Superior temporal gyrus (tissue), 1 donor: ENCODE measurements around the gene IL18BP.

Experiments used
- DNase-seq: peaks from one replicate; pipeline ENCODE4 v3.0.0-alpha.2; 2016; ENCODE audit errors: extremely low spot score

The IL18BP gene

GRCh38 chr11:71998649-71999310 lies at the start of gene IL18BP:
IL18BP (plus strand) TSS chr11:71998909; CDS start chr11:71999985, 1,076 bp downstream.
- DNase-seq, result no peak

GRCh38 chr11:71949034-71949433 lies 49.7 kb upstream of the IL18BP start:
- no peak for DNase-seq

GRCh38 chr11:71951741-71952310 lies 46.9 kb upstream of the IL18BP start:
- no peak for DNase-seq

DNA sequence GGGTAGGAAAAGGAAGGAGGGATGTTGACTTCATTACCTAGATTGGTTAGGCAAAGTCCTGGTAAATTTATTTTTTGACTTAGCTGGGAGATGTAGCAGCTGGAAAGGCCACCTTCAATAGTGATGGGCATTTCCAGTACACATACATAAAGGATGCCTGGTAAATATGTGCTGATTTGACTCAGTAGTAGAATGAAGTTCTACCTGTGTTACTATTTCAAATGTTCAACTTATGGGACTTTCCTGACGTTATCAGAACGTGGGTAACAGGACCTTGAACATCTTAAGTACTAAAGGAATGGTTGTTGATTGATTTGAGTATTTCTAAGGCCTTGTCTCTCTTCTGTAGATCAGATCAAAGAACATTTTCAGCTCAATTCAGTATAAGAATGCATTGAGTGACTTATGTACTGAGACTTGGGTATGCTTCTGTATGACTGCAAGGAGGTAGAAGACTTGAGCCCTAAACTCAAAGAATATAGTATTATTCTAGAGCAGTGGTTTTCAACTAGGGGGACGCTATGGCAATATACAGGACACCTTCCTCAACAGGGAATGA lies 42.7 kb upstream of the IL18BP start:
- DNase-seq, result no peak

- DNase-seq, result no peak
Measured at GRCh38 chr11:71962428-71963038, 36.2 kb upstream of the IL18BP start.

GRCh38 chr11:71963468-71963867 lies 35.2 kb upstream of the IL18BP start:
- no peak for DNase-seq

DNA sequence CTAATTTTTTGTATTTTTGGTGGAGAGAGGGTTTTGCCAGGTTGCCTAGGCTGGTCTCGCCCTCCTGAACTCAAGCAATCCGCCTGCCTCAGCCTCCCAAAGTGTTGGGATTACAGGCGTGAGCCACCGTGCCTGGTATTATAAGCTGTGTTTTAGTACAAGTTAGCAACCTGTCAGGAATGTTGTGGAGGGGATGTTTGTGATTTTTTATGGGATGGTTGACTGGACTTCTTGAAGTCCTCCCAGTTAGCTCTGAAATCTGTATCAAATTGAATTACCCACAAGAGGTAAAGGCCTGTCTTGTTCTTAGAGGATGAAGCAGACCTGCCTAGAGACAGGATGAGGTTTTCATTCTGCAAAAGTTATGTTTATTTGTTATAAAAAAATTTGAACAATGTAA lies 34.1 kb upstream of the IL18BP start:
- no peak for DNase-seq

DNA sequence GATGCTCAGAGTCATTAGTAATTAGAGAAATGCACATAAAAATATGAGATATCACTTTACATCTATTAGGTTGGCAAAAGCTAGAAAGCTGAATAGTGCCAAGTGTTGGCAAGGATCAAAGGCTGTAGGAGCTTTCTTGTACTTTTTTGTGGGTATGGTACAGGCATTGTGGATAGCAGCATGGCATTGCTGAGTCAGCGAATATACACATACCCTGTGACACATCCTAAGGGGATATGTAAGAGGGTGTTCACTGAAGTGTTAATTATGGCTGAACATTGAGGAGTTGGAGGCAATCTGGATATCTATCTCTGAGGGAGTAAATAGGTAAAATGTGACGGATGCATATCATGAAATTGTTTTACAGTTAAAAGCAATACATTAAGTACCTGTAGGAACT lies 27.0 kb upstream of the IL18BP start:
- no peak for DNase-seq

DNA sequence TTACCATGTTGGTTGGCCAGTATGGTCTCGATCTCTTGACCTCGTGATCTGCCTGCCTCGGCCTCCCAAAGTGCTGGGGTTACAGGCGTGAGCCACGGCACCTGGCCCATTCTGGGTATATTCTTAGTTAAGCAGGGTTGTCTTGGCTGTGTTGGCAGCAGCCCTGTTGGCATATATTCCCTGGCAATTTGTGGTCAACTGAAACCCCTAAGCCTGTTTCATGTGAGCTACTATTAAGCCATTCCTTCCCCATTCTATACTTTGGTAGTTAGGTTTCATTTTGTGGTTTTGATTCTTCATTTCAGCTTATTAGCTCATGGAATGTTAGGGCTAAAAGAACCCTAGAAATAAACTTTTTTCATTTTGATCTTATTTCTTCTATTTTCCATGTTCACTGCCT lies 22.2 kb upstream of the IL18BP start:
- no peak for DNase-seq

- no peak for DNase-seq
Measured at GRCh38 chr11:71977090-71977489, 21.6 kb upstream of the IL18BP start.

DNA sequence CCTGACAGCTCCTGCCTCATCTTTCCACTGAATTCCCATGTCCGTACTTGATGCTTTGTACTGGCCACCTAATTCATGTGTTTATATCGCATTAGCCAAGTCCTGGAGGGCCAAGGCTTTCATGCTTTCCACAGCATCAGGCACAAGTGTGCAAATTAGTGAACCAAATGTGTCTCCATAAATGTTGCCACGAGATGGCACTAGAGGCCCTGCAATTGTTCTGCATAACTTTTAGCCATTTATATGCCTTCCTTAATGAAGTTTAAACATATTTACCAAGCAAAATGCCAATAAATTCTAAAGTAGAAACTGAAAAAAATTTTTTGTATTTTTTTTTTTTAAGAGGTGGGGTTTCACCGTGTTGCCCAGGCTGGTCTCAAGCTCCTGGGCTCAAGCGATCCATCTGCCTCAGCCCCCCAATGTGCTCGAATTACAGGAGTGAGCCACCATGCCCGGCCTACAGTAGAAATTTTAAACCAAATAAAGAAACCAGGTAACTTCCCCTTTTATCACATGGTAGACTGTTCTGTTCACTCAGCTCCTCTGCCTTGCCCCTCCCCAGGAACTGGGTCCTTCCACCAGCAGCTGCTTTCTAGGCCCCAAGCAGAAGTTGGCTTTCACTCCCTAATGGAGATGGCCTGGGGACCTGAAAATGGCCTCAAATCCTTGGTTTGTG lies 20.8 kb upstream of the IL18BP start:
- DNase-seq, result peak; percentile 94

DNA sequence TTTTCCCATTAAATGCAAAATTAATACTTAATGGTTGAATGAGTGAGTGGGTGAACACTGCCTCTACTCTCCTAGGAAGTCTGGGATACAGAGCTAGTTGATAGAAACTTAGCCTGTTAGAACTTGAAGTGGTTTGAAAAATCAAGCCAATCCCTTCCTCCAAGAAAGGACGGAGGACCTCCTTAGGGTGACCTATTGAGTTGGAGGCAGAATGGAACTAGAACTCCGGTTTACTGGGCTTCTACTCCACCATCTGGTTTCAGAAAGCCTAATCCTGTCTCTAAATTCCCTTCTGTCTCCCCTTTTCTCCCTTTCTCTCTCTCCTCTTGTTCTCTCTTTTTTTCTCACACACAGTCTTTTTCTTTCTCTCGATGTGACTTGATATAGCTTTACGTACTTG lies 19.6 kb upstream of the IL18BP start:
- no peak for DNase-seq

DNA sequence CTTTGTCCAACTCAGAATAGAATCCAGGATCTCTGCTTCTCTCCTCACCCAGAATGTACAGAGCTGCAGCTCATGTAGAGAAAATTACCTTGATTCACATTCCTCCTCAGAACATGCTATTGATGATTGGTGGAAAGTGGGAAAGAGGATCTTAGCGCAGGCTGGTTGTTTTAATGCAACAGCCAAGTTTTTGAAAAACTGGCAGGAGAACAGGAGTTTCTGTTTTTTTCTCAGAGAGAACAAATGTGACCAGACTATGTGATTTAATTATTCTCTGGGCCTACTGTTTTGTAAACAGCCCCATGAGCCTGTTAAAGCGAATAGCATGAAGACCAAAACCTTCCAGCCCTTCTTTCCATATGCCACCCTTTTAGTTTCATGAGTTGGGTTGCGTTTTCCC lies 19.1 kb upstream of the IL18BP start:
- peak; percentile 67 for DNase-seq

- no peak for DNase-seq
Measured at GRCh38 chr11:71986131-71986530, 12.6 kb upstream of the IL18BP start.

- no peak for DNase-seq
Measured at GRCh38 chr11:71987521-71987920, 11.2 kb upstream of the IL18BP start.

DNA sequence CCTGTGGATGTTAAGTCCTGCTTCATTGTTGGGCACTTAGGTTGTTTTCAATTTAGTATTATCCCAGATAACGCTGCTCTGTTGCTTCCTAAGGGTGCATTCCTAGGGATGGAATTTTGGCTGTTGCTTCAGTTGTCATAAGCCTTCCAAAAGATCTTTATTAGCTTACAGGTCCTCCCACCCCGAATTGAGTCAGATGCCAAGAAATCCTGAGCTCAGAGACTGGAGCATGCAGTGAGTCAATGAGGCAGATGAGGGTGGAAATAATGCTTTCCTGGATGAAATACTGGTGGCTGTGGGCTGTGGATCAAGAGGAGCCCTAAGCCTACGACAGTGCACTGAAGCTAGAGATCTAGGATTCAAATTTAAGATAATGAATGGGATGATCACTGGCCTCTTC lies 10.7 kb upstream of the IL18BP start:
- no peak for DNase-seq

GRCh38 chr11:71990701-71991100 lies 8.0 kb upstream of the IL18BP start:
- no peak for DNase-seq

- no peak for DNase-seq
Measured at GRCh38 chr11:71991494-71991893, 7.2 kb upstream of the IL18BP start.

GRCh38 chr11:71992136-71992730 lies 6.5 kb upstream of the IL18BP start:
- no peak for DNase-seq

GRCh38 chr11:71994786-71995185 lies 3.9 kb upstream of the IL18BP start:
- DNase-seq, result no peak

- peak; percentile 33 for DNase-seq
Measured at GRCh38 chr11:71995726-71996291, 2.9 kb upstream of the IL18BP start.

DNA sequence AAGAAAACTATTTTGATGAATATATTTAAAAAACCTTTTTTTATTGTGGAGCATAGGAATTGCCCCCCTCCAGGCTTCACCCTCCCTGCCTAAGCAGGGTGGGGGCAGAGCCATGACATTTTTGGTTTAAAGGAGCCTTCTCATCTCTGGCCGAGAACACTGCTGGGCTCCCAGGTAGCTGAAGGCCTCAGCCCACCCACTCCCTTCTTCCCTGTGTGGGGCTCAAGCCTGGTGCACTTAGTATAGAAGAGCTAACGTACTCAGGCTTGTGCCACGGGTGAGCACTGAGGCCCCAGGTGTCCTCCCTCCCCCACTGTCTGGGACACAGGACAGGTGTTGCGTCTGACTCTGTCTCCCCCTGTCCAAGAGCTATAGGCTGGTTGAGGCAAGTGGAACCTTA lies 2.2 kb upstream of the IL18BP start:
- no peak for DNase-seq
